ENCODE measurements around the gene GIT1. TPM values are rescaled to one million over a fixed set of nuclear protein-coding genes. Genes with fewer than 3 reads are reported as not detected.

GIT1 gene
- total RNA-seq, 8 experiments from 2014 or later, result 27.1 to 43.8 (median 32.0) TPM

DNA sequence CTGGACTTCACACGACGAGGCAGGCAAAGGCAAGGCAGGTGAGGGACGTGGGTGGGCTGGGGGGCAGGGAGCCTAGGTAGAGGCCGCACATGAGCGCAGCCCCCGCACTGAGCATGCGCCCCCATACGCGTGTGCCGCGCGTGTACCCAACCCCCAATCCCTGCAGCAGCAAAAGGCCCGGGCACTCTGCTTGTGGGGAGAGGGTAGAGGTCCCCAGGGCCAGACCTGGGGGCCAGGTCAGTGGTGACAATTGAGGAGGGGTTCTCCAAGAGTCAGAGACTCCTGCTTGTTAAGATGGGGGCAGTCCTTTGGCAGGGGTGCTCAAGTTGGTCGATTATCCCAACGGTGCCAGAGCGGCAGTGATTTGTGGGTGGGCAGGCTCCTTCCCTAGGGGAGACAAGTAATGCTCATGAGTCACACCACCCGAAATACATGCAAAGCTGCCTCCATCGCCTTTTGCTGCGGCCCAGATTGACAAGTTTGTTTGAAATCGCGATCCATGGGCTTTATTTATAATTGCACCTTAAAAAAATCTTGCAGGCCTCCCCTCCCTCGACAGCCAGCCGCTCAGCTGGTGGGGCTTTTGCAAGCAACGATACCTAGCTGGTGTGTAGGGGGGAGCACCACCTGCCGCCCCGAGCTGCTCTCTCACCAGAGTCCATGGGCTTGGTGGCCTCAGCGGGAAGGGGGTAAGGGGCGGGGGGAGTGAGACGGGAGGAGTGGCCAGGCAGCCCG, 1.1 kb upstream of the GIT1 start:
- ATAC-seq (replicated peaks in 6 of 8), result peak in 6 of 8 experiments; percentile 0 to 24 (median 11)
- WGBS, 10 experiments, result 0 to 30% (median 16%) methylated on average over 2 to 12 of the region's 30 CpGs; no CpG with 5 or more reads in 3 of the 10 experiments

DNA sequence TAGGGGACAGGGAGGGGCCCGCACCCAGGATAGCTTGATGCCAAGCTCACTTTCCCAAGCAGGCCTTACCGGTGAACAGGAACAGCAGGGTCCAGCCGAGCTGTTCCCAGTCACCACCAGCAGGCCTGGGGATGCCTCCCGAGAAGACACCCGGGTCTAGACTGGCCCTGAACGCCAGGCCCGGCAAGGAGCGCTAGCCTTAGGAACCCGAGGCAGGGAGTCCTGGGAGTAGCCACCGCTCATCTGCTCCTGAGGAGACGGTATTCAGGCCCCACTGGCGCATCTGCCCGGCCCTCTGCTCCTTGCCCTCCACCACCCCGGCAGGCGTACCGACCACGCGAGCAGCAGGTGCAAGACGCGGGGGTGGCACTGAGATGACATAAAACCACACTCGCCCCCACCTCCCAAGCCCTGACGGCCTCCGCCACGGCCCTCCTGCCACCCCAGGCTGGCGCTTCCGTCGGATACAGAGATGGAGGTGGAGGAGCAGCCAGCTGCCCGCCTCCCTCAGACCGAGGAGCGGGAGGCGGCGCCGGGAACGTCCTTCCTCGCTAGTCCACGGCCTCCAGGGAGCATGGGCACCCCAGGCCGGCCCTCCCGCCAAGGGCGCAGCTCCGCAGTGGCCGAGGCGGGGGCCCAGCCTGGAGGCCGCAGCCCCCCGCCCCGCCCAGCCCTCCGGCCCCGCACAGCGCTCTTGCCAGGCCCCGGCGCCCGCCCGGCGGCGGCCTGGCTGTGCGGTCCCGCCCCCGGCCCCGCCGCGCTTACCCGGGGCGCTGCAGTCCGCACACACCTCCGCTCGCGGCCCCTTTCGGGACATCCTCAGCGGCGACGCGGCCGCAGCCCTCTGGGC, 661 bp downstream of the GIT1 start:
- peak overlapping the region; percentile 74 to 80 for H3K27ac ChIP-seq
- 0 to 7% (median 3%) methylated on average over 2 to 6 of the region's 72 CpGs; no CpG with 5 or more reads in 7 of the 10 experiments for WGBS, 10 experiments
- H3K4me3 ChIP-seq, result peak overlapping the region; percentile 56 to 90 (median 75)
- peak; percentile 5 to 22 (median 12) for ATAC-seq (replicated peaks in 6 of 8)
- in situ Hi-C loops (cut with MboI; ENCODE audit: low pct_unique_long_range_greater_than_20kb in 2 of 9, low sequenced_read_pairs in 9 of 9, unreplicated experiment in 9 of 9), result no loop called here
- H3K4me1 ChIP-seq (replicated peaks in 1 of 2), result peaks cover 46 to 54% of the 10 kb centered on the region in 2 donors

More for the DNA sequence above, 1.1 kb upstream of the GIT1 start:
- in situ Hi-C loops (cut with MboI; ENCODE audit: low pct_unique_long_range_greater_than_20kb in 2 of 9, low sequenced_read_pairs in 9 of 9, unreplicated experiment in 9 of 9), result no loop called here
- Histone ChIP-seq H3K4me3 (peak overlapping the region in 4 of 5 donors; percentile 11 to 90 (median 73)), H3K27ac (peak overlapping the region; percentile 74 to 80), H3K4me1 (replicated peaks in 1 of 2) (peaks cover 40 to 44% of the 10 kb centered on the region in 2 donors)

DNA sequence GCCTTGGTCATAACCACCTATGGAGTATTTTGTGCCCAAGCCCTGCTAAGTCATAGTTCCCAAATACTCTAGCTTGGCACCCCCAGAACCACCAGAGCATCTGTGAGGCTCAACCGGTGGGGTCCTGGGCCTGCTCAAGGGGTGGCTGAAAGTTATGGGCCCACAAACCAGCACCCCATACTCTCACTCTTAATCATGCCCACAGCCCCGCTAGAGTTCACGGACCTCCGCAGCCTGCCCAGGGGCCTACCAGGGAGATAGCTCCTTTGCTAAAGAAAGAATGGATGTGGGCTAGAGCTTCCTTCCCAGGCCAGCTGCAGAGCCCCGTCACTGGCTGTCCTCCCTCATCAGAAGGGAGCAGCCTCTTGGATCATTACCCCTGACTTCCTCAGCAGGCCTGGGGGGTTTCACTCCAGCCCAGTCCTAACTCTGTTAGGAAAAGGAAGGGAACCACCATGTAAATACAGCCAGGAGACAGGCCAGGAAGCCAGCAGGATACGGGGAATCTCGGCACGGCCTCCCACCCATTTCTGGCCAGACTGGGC, 1.4 kb downstream of the GIT1 start:
- 0 to 57% (median 32%) methylated on average over 2 to 3 of the region's 8 CpGs; no CpG with 5 or more reads in 6 of the 10 experiments for WGBS, 10 experiments
- in situ Hi-C loops (cut with MboI; ENCODE audit: low pct_unique_long_range_greater_than_20kb in 2 of 9, low sequenced_read_pairs in 9 of 9, unreplicated experiment in 9 of 9), result no loop called here
- Histone ChIP-seq H3K4me1 (replicated peaks in 1 of 2) (peaks cover 48 to 56% of the 10 kb centered on the region in 2 donors), H3K27ac (no peak overlapping the region), H3K4me3 (peak overlapping the region; percentile 56 to 90 (median 75))
- ATAC-seq (replicated peaks in 6 of 8), result no peak

DNA sequence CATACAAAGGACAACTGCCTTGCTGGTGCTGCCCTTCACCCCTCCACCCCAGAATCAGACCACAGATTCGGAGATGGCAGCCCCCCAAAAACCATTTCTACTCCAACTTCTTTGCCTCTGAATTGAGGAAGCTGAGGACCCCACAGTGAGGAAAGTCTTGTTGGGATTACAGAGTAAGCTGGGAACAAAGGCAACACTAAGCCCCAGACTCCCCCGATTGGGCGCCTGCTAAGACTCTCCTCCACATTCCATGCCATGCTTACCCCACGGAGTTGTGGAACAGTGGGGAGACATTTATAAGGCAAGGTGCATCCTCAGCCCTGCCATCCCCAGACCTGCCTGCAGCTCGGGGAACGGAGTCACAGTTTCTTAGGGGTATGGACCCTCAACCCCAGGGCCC, 1.9 kb downstream of the GIT1 start:
- H3K4me3 ChIP-seq, result peak overlapping the region in 1 of 5 donors; percentile 79
- in situ Hi-C loops (cut with MboI; ENCODE audit: low pct_unique_long_range_greater_than_20kb in 2 of 9, low sequenced_read_pairs in 9 of 9, unreplicated experiment in 9 of 9), result no loop called here
- H3K27ac ChIP-seq, result no peak overlapping the region
- WGBS, 10 experiments, result 73 to 100% (median 82%) methylated on average over 1 to 4 of the region's 6 CpGs; no CpG with 5 or more reads in 5 of the 10 experiments
- no peak for ATAC-seq (replicated peaks in 6 of 8)
- H3K4me1 ChIP-seq (replicated peaks in 1 of 2), result peaks cover 45 to 53% of the 10 kb centered on the region in 2 donors

DNA sequence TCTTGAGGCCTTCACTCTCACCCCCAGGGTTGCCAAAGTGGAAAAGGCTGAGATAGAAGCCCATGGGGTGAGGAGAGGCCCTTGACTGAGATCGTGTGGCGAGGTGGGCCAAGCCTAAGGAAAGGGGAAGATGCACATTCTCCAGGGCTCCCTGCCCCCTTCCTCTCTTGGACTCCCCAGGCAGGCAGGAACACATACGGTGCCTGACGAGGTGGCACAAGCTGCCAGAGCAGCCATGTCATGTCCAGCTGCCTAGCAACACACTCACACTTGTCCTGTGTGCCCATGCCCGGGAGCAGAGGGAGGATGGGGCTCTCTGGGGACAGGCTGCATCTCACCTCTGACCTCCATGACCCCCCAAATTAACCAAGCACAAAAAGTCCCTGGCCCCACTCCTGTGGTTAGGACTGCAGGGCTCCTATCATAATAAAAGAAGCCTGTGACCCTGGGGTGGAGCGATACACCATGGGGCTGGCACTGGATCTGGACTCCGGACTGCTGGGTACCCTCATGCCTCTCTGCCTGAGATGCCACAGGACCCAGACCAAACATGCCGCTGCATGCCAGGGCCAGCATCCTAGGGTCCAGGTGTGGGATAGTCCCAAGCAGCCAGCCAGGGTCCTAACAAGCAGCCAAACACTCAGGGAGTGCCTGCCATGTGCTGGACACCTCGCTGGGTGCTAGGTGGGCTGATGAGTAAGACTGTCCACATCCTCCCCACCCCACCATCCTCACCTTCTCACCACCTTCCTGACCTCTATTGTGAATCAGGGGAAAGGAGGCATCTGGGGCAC, 2.6 kb downstream of the GIT1 start:
- Histone ChIP-seq H3K27ac (no peak overlapping the region), H3K4me1 (replicated peaks in 1 of 2) (peaks cover 39 to 46% of the 10 kb centered on the region in 2 donors), H3K4me3 (no peak overlapping the region)
- ATAC-seq (replicated peaks in 6 of 8), result no peak
- in situ Hi-C loops (cut with MboI; ENCODE audit: low pct_unique_long_range_greater_than_20kb in 2 of 9, low sequenced_read_pairs in 9 of 9, unreplicated experiment in 9 of 9), result no loop called here
- 80 to 100% (median 84%) methylated on average over 2 to 4 of the region's 9 CpGs; no CpG with 5 or more reads in 5 of the 10 experiments for WGBS, 10 experiments

DNA sequence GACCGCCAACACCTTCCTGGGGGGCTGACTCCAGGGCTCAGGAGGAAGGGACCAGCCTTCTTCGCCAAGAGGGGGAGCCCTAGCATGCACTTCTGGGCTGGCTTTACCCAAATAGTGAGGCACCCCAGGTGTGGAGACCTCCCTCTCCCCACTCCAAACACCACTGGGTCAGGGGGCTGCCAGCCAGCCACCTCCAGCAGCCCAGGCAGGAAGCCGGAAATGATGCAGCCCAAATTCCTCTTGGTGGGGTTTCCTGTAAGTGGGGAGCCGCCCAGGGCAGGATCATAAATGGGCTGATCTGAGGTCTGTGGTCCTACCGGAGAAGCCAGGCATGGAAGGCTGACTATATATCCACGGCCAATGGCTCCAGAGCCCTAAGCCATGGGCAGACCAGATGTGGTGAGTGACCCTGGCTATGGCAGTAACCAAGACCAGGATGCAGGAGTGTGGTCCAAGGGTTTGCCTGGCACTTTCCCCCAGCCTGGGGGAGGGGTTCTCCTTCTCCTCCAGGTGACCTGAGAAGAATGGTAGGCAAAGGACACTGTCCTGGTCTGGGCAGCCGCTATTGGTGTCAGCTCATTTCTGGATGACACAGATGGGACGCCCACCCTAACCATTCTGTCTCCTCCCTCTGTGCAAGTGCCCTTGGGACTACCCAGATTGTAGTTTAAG, 4.2 kb downstream of the GIT1 start:
- in situ Hi-C loops (cut with MboI; ENCODE audit: low pct_unique_long_range_greater_than_20kb in 2 of 9, low sequenced_read_pairs in 9 of 9, unreplicated experiment in 9 of 9), result no loop called here
- ATAC-seq (replicated peaks in 6 of 8), result no peak
- no peak overlapping the region for H3K4me3 ChIP-seq
- H3K27ac ChIP-seq, result no peak overlapping the region
- WGBS, 10 experiments, result 0 to 100% (median 75%) methylated on average over 1 to 2 of the region's 8 CpGs; no CpG with 5 or more reads in 5 of the 10 experiments
- H3K4me1 ChIP-seq (replicated peaks in 1 of 2), result peaks cover 33 to 42% of the 10 kb centered on the region in 2 donors

DNA sequence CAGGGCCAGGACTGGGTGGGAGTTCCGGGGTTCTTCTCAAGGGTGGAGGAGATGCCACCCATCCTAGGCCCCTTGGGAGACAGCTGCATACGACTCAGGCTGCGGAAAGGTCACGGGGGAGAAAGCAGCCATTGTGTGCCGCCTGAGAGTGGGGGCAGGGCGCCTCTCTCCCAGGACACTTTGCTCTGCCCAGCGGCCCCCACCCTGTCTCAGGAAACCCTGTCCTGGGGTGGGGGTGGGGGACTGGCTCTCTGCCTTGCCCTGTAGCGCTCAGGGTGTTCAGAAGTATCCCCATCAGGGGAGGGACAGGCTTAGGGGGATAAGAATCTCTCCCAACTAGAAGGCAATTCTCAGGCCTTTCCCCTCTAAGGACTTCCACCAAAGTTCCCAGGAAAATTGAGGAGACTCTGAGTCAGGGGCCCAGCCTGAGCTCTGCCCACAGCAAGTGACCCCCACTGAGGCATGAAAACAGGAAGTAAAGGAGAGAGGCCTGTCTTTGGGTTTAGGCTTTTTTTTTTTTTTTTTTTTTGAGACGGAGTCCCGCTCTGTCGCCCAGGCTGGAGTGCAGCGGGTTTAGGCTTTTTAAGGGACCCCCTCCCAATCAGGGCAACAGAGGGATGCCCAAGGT, 4.9 kb downstream of the GIT1 start:
- ATAC-seq (replicated peaks in 6 of 8), result peak in 1 of 8 experiments; percentile 9
- in situ Hi-C loops (cut with MboI; ENCODE audit: low pct_unique_long_range_greater_than_20kb in 2 of 9, low sequenced_read_pairs in 9 of 9, unreplicated experiment in 9 of 9), result no loop called here
- Histone ChIP-seq H3K27ac (no peak overlapping the region), H3K4me3 (no peak overlapping the region), H3K4me1 (replicated peaks in 1 of 2) (peaks cover 28 to 35% of the 10 kb centered on the region in 2 donors)
- 27 to 100% (median 60%) methylated on average over 1 to 3 of the region's 12 CpGs; no CpG with 5 or more reads in 6 of the 10 experiments for WGBS, 10 experiments

DNA sequence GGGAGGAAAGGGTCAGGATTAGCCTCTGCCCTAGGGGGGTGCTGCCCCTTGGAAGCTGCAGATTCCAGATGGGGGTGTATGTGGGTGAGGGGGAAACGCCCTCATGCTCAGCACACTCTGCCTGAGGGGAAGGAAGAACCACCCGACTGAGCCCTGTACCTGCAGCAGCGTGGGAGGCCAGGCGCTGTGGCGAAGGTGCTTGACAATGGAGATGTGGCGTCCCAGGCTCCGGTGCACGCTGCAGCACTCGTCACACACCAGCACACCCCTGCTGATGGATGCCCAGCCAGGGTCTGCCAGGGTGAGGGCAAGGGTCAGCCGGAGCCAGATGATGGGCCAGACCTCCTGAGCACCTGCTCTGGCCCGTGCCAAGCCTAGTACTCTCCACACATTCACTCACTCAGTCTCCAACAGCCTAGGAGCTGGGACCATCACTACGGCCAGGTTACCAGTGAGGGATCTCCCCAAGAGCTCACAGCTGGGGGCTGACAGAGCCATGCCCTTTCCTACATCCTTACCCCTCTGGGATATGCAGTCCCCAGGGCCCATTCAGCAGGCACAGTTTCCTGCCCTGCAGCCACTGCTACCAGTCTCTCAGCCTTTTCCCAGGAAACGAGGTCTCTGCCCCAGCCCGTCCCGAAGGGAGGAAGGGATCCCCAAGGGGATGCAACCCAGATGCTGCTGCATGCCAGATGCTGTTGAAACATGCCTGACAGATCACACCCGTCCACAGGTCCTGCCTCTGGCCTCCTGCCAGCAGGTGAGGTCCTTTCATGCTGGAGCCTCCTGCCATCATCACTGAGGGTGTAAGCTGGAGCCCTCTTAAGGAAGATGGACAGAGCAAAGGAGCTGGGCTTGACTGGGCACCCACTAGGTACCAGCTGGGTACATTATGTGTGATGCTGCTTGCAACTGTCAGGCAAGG, 5.9 kb downstream of the GIT1 start:
- Histone ChIP-seq H3K4me1 (replicated peaks in 1 of 2) (peaks cover 28 to 35% of the 10 kb centered on the region in 2 donors), H3K27ac (no peak overlapping the region), H3K4me3 (no peak overlapping the region)
- no peak for ATAC-seq (replicated peaks in 6 of 8)
- 40 to 100% (median 87%) methylated on average over 1 to 3 of the region's 16 CpGs; no CpG with 5 or more reads in 7 of the 10 experiments for WGBS, 10 experiments
- in situ Hi-C loops (cut with MboI; ENCODE audit: low pct_unique_long_range_greater_than_20kb in 2 of 9, low sequenced_read_pairs in 9 of 9, unreplicated experiment in 9 of 9), result no loop called here

DNA sequence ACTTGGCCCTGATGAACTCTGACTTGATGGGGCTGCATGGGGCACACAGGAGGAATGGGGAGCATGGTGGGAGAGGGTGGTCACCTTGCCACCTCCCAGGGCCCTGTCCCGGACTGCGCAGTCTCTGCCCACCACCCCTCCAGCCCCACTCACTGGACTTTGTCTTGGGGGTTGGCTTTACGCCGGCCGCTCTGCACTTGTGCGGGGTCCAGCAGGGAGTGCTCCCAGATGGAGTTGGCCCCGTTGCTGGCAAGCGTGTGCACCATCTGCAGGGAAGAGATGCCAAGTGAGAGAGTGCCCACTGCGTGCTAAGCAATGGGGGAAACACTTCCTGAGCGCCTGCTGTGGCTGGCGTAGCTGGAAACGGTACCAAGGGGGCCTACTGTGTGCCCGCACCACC, 6.7 kb downstream of the GIT1 start:
- no peak overlapping the region for H3K4me3 ChIP-seq
- 95 to 100% (median 98%) methylated on average over 1 to 6 of the region's 13 CpGs; no CpG with 5 or more reads in 4 of the 10 experiments for WGBS, 10 experiments
- no peak for ATAC-seq (replicated peaks in 6 of 8)
- in situ Hi-C loops (cut with MboI; ENCODE audit: low pct_unique_long_range_greater_than_20kb in 2 of 9, low sequenced_read_pairs in 9 of 9, unreplicated experiment in 9 of 9), result no loop called here
- H3K4me1 ChIP-seq (replicated peaks in 1 of 2), result peaks cover 22 to 31% of the 10 kb centered on the region in 2 donors
- no peak overlapping the region for H3K27ac ChIP-seq

DNA sequence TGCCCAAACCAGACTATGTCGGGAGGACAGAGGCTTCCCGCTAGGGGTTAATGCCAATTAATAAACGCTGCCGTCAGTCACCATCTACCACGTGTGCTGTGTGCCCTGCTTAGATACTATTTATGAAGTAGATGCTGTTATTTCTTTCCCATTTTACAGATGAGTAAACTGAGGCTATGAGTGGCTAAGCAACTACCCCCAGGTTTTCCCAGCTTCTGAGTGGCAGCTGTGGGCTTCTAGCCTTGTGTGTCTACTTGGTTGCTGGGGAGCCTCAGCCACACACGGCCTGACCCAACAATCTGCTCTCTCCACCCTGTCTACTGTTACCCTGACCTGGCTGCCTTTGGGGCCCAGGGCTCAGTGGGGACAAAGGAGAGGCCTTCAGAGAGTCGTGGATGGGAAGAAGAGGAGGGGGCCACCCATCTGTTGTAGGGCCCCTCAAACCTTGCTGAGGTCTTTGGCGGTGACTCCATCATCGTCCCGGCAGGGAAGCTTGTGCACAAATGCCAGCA, 7.1 kb downstream of the GIT1 start:
- Histone ChIP-seq H3K4me3 (no peak overlapping the region), H3K4me1 (replicated peaks in 1 of 2) (peaks cover 20 to 27% of the 10 kb centered on the region in 2 donors), H3K27ac (no peak overlapping the region)
- in situ Hi-C loops (cut with MboI; ENCODE audit: low pct_unique_long_range_greater_than_20kb in 2 of 9, low sequenced_read_pairs in 9 of 9, unreplicated experiment in 9 of 9), result no loop called here
- ATAC-seq (replicated peaks in 6 of 8), result no peak
- 48 to 88% (median 80%) methylated on average over 1 to 6 of the region's 10 CpGs; no CpG with 5 or more reads in 5 of the 10 experiments for WGBS, 10 experiments
